Liver (tissue), 9 donors: Measurements from ENCODE around the gene PACSIN2. TPM values are rescaled to one million over a fixed set of nuclear protein-coding genes. Genes with fewer than 3 reads are reported as not detected.

ENCODE experiments used
- DNase-seq: peaks from one replicate; pipeline ENCODE4 v3.0.0-alpha.2; 2017; ENCODE audit warnings: low spot score
- H3K27ac ChIP-seq, 2 donors: one replicate each; pipeline ENCODE4 v1.7.0; 2013; ENCODE audit warnings: inconsistent platforms in 2 of 2, low read length in 2 of 2, control low read depth in 1 of 2, low read depth in 1 of 2, mild to moderate bottlenecking in 1 of 2
- H3K27me3 ChIP-seq, 4 donors: one replicate each; pipeline versions ENCODE4 v1.6.1 to v1.7.0; 2013; ENCODE audit warnings: low read length in 3 of 4, inconsistent platforms in 1 of 4, mild to moderate bottlenecking in 1 of 4, moderate library complexity in 1 of 4; ENCODE audit not compliant: control insufficient read depth in 4 of 4, insufficient read depth in 4 of 4
- H3K36me3 ChIP-seq, 4 donors: one replicate each; pipeline versions ENCODE4 v1.6.1 to v1.7.0; 2013; ENCODE audit warnings: low read length in 3 of 4, mild to moderate bottlenecking in 3 of 4, low read depth in 1 of 4, moderate library complexity in 1 of 4; ENCODE audit not compliant: control insufficient read depth in 4 of 4, insufficient read depth in 3 of 4
- H3K4me1 ChIP-seq, 4 donors: one replicate each; pipeline versions ENCODE4 v1.6.1 to v1.7.0; 2013; ENCODE audit warnings: low read length in 3 of 4, mild to moderate bottlenecking in 3 of 4, moderate library complexity in 1 of 4; ENCODE audit not compliant: control insufficient read depth in 4 of 4, insufficient read depth in 4 of 4
- H3K4me3 ChIP-seq, 3 donors: one replicate each; pipeline versions ENCODE4 v1.6.1 to v1.7.0; 2013; ENCODE audit warnings: low read length in 3 of 3, control low read depth in 1 of 3, low read depth in 1 of 3, mild to moderate bottlenecking in 1 of 3
- H3K9ac ChIP-seq, 2 donors: one replicate each; pipeline ENCODE4 v1.7.0; 2013; ENCODE audit warnings: low read length in 2 of 2, mild to moderate bottlenecking in 2 of 2, moderate library complexity in 2 of 2, control low read depth in 1 of 2, low read depth in 1 of 2
- H3K9me3 ChIP-seq, 4 donors: one replicate each; pipeline versions ENCODE4 v1.6.1 to v1.7.0; 2013; ENCODE audit warnings: low read length in 3 of 4; ENCODE audit not compliant: control insufficient read depth in 4 of 4
- ATF3 ChIP-seq: IDR thresholded peaks from 2 replicates; pipeline ENCODE4 v1.6.1; 2016; ENCODE audit warnings: antibody characterized with exemption
- GABPA ChIP-seq, 2 donors: IDR thresholded peaks in 1 of 2; conservative IDR thresholded peaks in 1 of 2; 2 replicates each; pipeline ENCODE4 v1.6.1; 2016; ENCODE audit warnings: antibody characterized with exemption in 2 of 2, mild to moderate bottlenecking in 1 of 2, moderate library complexity in 1 of 2
- HNF4A ChIP-seq, 2 donors: conservative IDR thresholded peaks; 2 replicates each; pipeline ENCODE4 v1.6.1; 2016; ENCODE audit warnings: antibody characterized with exemption in 2 of 2, mild to moderate bottlenecking in 2 of 2
- HNF4G ChIP-seq: IDR thresholded peaks from 2 replicates; pipeline ENCODE4 v1.6.1; 2016; ENCODE audit warnings: antibody characterized with exemption
- JUND ChIP-seq, 2 donors: IDR thresholded peaks; 2 replicates each; pipeline ENCODE4 v1.6.1; 2016; ENCODE audit warnings: antibody characterized with exemption in 2 of 2
- MAX ChIP-seq: IDR thresholded peaks from 2 replicates; pipeline ENCODE4 v1.6.1; 2016; ENCODE audit warnings: antibody characterized with exemption
- NR2F2 ChIP-seq: IDR thresholded peaks from 2 replicates; pipeline ENCODE4 v1.6.1; 2016; ENCODE audit warnings: antibody characterized with exemption
- RAD21 ChIP-seq, 2 donors: IDR thresholded peaks; 2 replicates each; pipeline ENCODE4 v1.6.1; 2016; ENCODE audit warnings: antibody characterized with exemption in 2 of 2, mild to moderate bottlenecking in 2 of 2
- REST ChIP-seq: IDR thresholded peaks from 2 replicates; pipeline ENCODE4 v1.6.1; 2016; ENCODE audit warnings: antibody characterized with exemption, mild to moderate bottlenecking
- RXRA ChIP-seq, 2 donors: IDR thresholded peaks; 2 replicates each; pipeline ENCODE4 v1.6.1; 2017 to 2018; ENCODE audit warnings: antibody characterized with exemption in 2 of 2, mild to moderate bottlenecking in 1 of 2
- SP1 ChIP-seq: IDR thresholded peaks from 2 replicates; pipeline ENCODE4 v1.6.1; 2018; ENCODE audit warnings: antibody characterized with exemption, mild to moderate bottlenecking
- YY1 ChIP-seq: IDR thresholded peaks from 2 replicates; pipeline ENCODE4 v1.6.1; 2016; ENCODE audit warnings: antibody characterized with exemption, mild to moderate bottlenecking
- WGBS: extraction: QIAGEN DNeasy Blood & Tissue Kit; methylation state at CpG from one replicate; pipeline ENCODE4 v1.1.7; 2013; 5-methylcytosine and 5-hydroxymethylcytosine counted together
- polyA plus RNA-seq, 2 donors: library from polyadenylated mRNA; stranded (reverse) in 1 of 2; unstranded in 1 of 2; fragments of 200-250 nt in 1 of 2; fragments of >200 nt in 1 of 2; fragmentation: Nextera tagmentation in 1 of 2; extraction: Ambion mirVana in 1 of 2; gene quantifications; one replicate each; pipeline versions ENCODE4 v1.2.1 to v1.2.3, GENCODE V29; 2013 to 2015
- total RNA-seq, 2 donors: library from RNA; depleted of rRNA; stranded (reverse); fragments of >200 nt; gene quantifications; one replicate each; pipeline ENCODE4 v1.2.3, GENCODE V29; 2014
- donor health status: healthy.
- donor health status: healthy.
- donor health status: healthy.
- donor health status: healthy.
- donor health status: healthy.

The PACSIN2 gene
- total and polyA plus RNA-seq, 4 donors, result 9.1 to 31.4 (median 17.0) TPM

- DNase-seq, result no peak
- no peak overlapping the region for H3K9ac ChIP-seq
- TF ChIP-seq GABPA (IDR thresholded peaks at IDR 0.05 in 1 of 2, conservative IDR thresholded peaks at IDR 0.05 in 1 of 2), result no peak
- TF ChIP-seq YY1, result no peak
- TF ChIP-seq REST, result peak; percentile 20
- TF ChIP-seq ATF3, result no peak
- TF ChIP-seq RAD21 (IDR thresholded peaks at IDR 0.05), result peak; percentile 3 to 9
- peak; percentile 51 for TF ChIP-seq SP1
- peak; percentile 90 for TF ChIP-seq HNF4A (conservative IDR thresholded peaks at IDR 0.05)
- peak; percentile 59 for TF ChIP-seq HNF4G
- peak; percentile 59 to 61 for TF ChIP-seq RXRA (IDR thresholded peaks at IDR 0.05)
- peak; percentile 65 for TF ChIP-seq MAX
- peak; percentile 54 to 73 for TF ChIP-seq JUND (IDR thresholded peaks at IDR 0.05)
- no peaks in the 10 kb centered on the region for H3K9me3 ChIP-seq
- peak overlapping the region; percentile 10 to 53 for H3K27ac ChIP-seq
- H3K4me1 ChIP-seq, result peaks cover 14 to 33% (median 25%) of the 10 kb centered on the region in 4 donors
- 49% methylated on average over 13 of the region's 13 CpGs for WGBS
- H3K27me3 ChIP-seq, result no peaks in the 10 kb centered on the region
- no peaks in the 10 kb centered on the region for H3K36me3 ChIP-seq
- no peak overlapping the region for H3K4me3 ChIP-seq
Observed at GRCh38 chr22:43004362-43005035, 10.4 kb downstream of the PACSIN2 start.

- no peaks in the 10 kb centered on the region for H3K27me3 ChIP-seq
- no peak overlapping the region for H3K9ac ChIP-seq
- no peaks in the 10 kb centered on the region for H3K36me3 ChIP-seq
- H3K4me1 ChIP-seq, result peaks cover 14 to 31% (median 24%) of the 10 kb centered on the region in 4 donors
- peak overlapping the region in 1 of 2 donors; percentile 19 for H3K27ac ChIP-seq
- DNase-seq, result no peak
- no peaks in the 10 kb centered on the region for H3K9me3 ChIP-seq
- 63% methylated on average over 5 of the region's 5 CpGs for WGBS
- TF ChIP-seq SP1, result no peak
- peak; percentile 46 for TF ChIP-seq NR2F2
- TF ChIP-seq REST, result no peak
- peak in 1 of 2 donors; percentile 58 for TF ChIP-seq JUND (IDR thresholded peaks at IDR 0.05)
- TF ChIP-seq ATF3, result no peak
- H3K4me3 ChIP-seq, result no peak overlapping the region
Observed at GRCh38 chr22:43002202-43002586, 12.8 kb downstream of the PACSIN2 start.
